Liver (tissue), 3 donors: ENCODE results near the gene SCNN1A.

Experiments
- ATF3 ChIP-seq: IDR thresholded peaks from 2 replicates; pipeline ENCODE4 v1.6.1; 2016; ENCODE audit warnings: antibody characterized with exemption
- CTCF ChIP-seq: fragments of 150-350 bp; IDR thresholded peaks from 2 replicates; pipeline ENCODE4 v1.5.1; 2017; ENCODE audit warnings: improper control_type of control experiment, low read depth, low read length; ENCODE audit not compliant: missing input control
- FOXA1 ChIP-seq: IDR thresholded peaks from 2 replicates; pipeline ENCODE4 v1.6.1; 2016; ENCODE audit warnings: antibody characterized with exemption
- FOXA2 ChIP-seq: IDR thresholded peaks from 2 replicates; pipeline ENCODE4 v1.6.1; 2016; ENCODE audit warnings: antibody characterized with exemption
- GABPA ChIP-seq, 2 donors: IDR thresholded peaks in 1 of 2; conservative IDR thresholded peaks in 1 of 2; 2 replicates each; pipeline ENCODE4 v1.6.1; 2016; ENCODE audit warnings: antibody characterized with exemption in 2 of 2, mild to moderate bottlenecking in 1 of 2, moderate library complexity in 1 of 2
- HNF4G ChIP-seq: IDR thresholded peaks from 2 replicates; pipeline ENCODE4 v1.6.1; 2016; ENCODE audit warnings: antibody characterized with exemption
- JUND ChIP-seq, 2 donors: IDR thresholded peaks; 2 replicates each; pipeline ENCODE4 v1.6.1; 2016; ENCODE audit warnings: antibody characterized with exemption in 2 of 2
- MAX ChIP-seq: IDR thresholded peaks from 2 replicates; pipeline ENCODE4 v1.6.1; 2016; ENCODE audit warnings: antibody characterized with exemption
- RAD21 ChIP-seq, 2 donors: IDR thresholded peaks; 2 replicates each; pipeline ENCODE4 v1.6.1; 2016; ENCODE audit warnings: antibody characterized with exemption in 2 of 2, mild to moderate bottlenecking in 2 of 2
- REST ChIP-seq: IDR thresholded peaks from 2 replicates; pipeline ENCODE4 v1.6.1; 2016; ENCODE audit warnings: antibody characterized with exemption, mild to moderate bottlenecking
- RXRA ChIP-seq, 2 donors: IDR thresholded peaks; 2 replicates each; pipeline ENCODE4 v1.6.1; 2017 to 2018; ENCODE audit warnings: antibody characterized with exemption in 2 of 2, mild to moderate bottlenecking in 1 of 2
- YY1 ChIP-seq: IDR thresholded peaks from 2 replicates; pipeline ENCODE4 v1.6.1; 2016; ENCODE audit warnings: antibody characterized with exemption, mild to moderate bottlenecking
- donor health status: healthy.
- donor health status: healthy.

GRCh38 chr12:6374786-6375160, 590 bp downstream of the SCNN1A start:
- TF ChIP-seq REST (no peak), CTCF (no peak), FOXA1 (no peak), RAD21 (IDR thresholded peaks at IDR 0.05) (no peak), JUND (IDR thresholded peaks at IDR 0.05) (no peak), HNF4G (no peak), ATF3 (no peak), MAX (no peak), YY1 (no peak), RXRA (IDR thresholded peaks at IDR 0.05) (no peak), GABPA (IDR thresholded peaks at IDR 0.05 in 1 of 2, conservative IDR thresholded peaks at IDR 0.05 in 1 of 2) (no peak), FOXA2 (no peak)
